Measurements from ENCODE around the gene TMEM123. TPM values are rescaled to one million over a fixed set of nuclear protein-coding genes. Genes with fewer than 3 reads are reported as not detected.

TMEM123 gene
- total and polyA plus RNA-seq, 2 of the 4 experiments (the other 2 are of a cell fraction), result 96.9 to 127 TPM

- H3K4me1 ChIP-seq (ENCODE audit: control insufficient read depth, insufficient read depth, low read length), result peaks cover 12% of the 10 kb centered on the region
- no peaks in the 10 kb centered on the region for H3K36me3 ChIP-seq (ENCODE audit: control insufficient read depth, insufficient read depth, low read length)
- no TSS peak for BruUV-seq (replicated peaks)
- H4K5ac ChIP-seq (ENCODE audit: low read depth, low read length), result peak overlapping the region; percentile 71
- H3K4me2 ChIP-seq (ENCODE audit: low read depth, low read length), result peak overlapping the region; percentile 60; the same call in 1 of the 2 replicates
- peak overlapping the region; percentile 46 for H3K18ac ChIP-seq (ENCODE audit: low read depth, low read length)
- H2AK9ac ChIP-seq (replicated peaks; ENCODE audit: low read depth, low read length, poor library complexity), result no peak overlapping the region
- peak overlapping the region; percentile 49 for H2BK5ac ChIP-seq (ENCODE audit: low read depth, low read length, poor library complexity, severe bottlenecking)
- peak overlapping the region; percentile 7; the same call in 1 of the 2 replicates for H2BK120ac ChIP-seq (ENCODE audit: low read depth, low read length)
- dilution Hi-C loops (cut with HindIII; ENCODE audit: low sequenced_read_pairs, unreplicated experiment), result no loop called here
- 90% methylated on average over 5 of the region's 8 CpGs; no CpG with 5 or more reads in 1 of the 2 experiments for WGBS, 2 experiments (ENCODE audit: extremely low coverage in 2 of 2, insufficient read length in 1 of 2)
- no peak overlapping the region for H2BK20ac ChIP-seq (ENCODE audit: low read depth, low read length)
- H4K91ac ChIP-seq (ENCODE audit: insufficient read depth, low read depth, low read length), result 0 out of 2 replicates have a peak overlapping the region, but pooled peaks have one; percentile 23
- peak overlapping the region; percentile 4; the same call in 1 of the 2 replicates for H3K4ac ChIP-seq (ENCODE audit: low read depth, low read length)
- H3K56ac ChIP-seq (ENCODE audit: extremely low read depth, insufficient read depth, low read length), result no peak overlapping the region
- H4K8ac ChIP-seq (ENCODE audit: low read depth in 2 of 2, low read length in 2 of 2), result no peak overlapping the region; a peak in 2 of 4 replicates
- intact Hi-C loops (cut with micrococcal nuclease), result no loop called here
- H3K79me1 ChIP-seq (ENCODE audit: low read depth in 1 of 2, low read length in 2 of 2), result no peaks in the 10 kb centered on the region
- peaks cover 14% of the 10 kb centered on the region; the same call in 1 of the 2 replicates for H3K9me1 ChIP-seq (ENCODE audit: insufficient read depth, low read length)
- POLR2A ChIA-PET (ENCODE audit: unreplicated experiment), result no interaction called here
- no peak overlapping the region for H2AFZ ChIP-seq (replicated peaks; ENCODE audit: low read length, poor library complexity)
- H3K9me3 ChIP-seq (ENCODE audit: control insufficient read depth, insufficient read depth, low read length), result no peaks in the 10 kb centered on the region
- H3K9ac ChIP-seq (ENCODE audit: low read depth, low read length), result no peak overlapping the region
- 0 out of 2 replicates have a peak overlapping the region, but pooled peaks have one; percentile 8 for H2AK5ac ChIP-seq (ENCODE audit: low read depth, low read length)
- H3K4me3 ChIP-seq (ENCODE audit: insufficient read depth, low read depth, low read length), result no peak overlapping the region
- peak overlapping the region; percentile 57; the same call in 1 of the 3 replicates for H2BK15ac ChIP-seq (ENCODE audit: low read depth, low read length)
- CTCF ChIA-PET, result no interaction called here
- TF ChIP-seq FOS (IDR thresholded peaks at IDR 0.05; ENCODE audit: low read depth, low read length) (0 out of 2 replicates have a peak, but pooled peaks have one; percentile 22), ELK1 (IDR thresholded peaks at IDR 0.05; ENCODE audit: borderline replicate concordance, low read depth, low read length) (no peak), MXI1 (IDR thresholded peaks at IDR 0.05; ENCODE audit: borderline replicate concordance, low read depth, low read length) (no peak)
- no peaks in the 10 kb centered on the region for H3K27me3 ChIP-seq (ENCODE audit: control insufficient read depth, insufficient read depth, low read length)
- in situ Hi-C loops (cut with MboI; ENCODE audit: low sequenced_read_pairs), result no loop called here
- H3K14ac ChIP-seq (replicated peaks; ENCODE audit: low read depth, low read length), result 0 out of 2 replicates have a peak overlapping the region, but pooled peaks have one; percentile 13
- peak overlapping the region; percentile 36; the same call in 1 of the 2 replicates for H3K27ac ChIP-seq (ENCODE audit: insufficient read depth, low read length)
- H3K23ac ChIP-seq (ENCODE audit: low read depth, low read length), result no peak overlapping the region
- ATAC-seq (ENCODE audit: low read depth) (peak; percentile 68), DNase-seq (peak; percentile 62)
- no peaks in the 10 kb centered on the region for H4K20me1 ChIP-seq (ENCODE audit: insufficient read depth, low read length)
Measured at GRCh38 chr11:102469196-102469821, 16.7 kb upstream of the TMEM123 start.
